Prostate gland (tissue), 2 donors: ENCODE measurements around the gene STMND1.

Experiments used
- CTCF ChIP-seq, 4 experiments: fragments of 200-600 bp in 2 of 4; fragments of 450-650 bp in 2 of 4; sonication (generic) in 2 of 4; IDR thresholded peaks; 1 replicate in 3 of 4; 2 replicates in 1 of 4; pipeline ENCODE4 v1.5.1; 2016 to 2019; ENCODE audit warnings: antibody characterized with exemption in 4 of 4, mild to moderate bottlenecking in 2 of 4, moderate library complexity in 2 of 4
- POLR2AphosphoS5 ChIP-seq: sonication (generic); formaldehyde crosslinking; IDR thresholded peaks from one replicate; pipeline ENCODE4 v1.6.1; 2017; ENCODE audit warnings: antibody characterized with exemption

- TF ChIP-seq CTCF (IDR thresholded peaks at IDR 0.05) (no peak), POLR2AphosphoS5 (no peak)
These were observed 31.1 kb downstream of the STMND1 start for GRCh38 chr6:17132967-17133366.
